Activated CD4-positive, alpha-beta T cell treated with anti-CD3 and anti-CD28 coated beads for 36 hours (primary cell): Measurements from ENCODE around the gene FARP1. TPM values are rescaled to one million over a fixed set of nuclear protein-coding genes. Genes with fewer than 3 reads are reported as not detected.

Source experiments
- ATAC-seq: fragments of 200-7000 bp; cut with Tn5 transposase; one replicate; pipeline ENCODE4 v1.10.0; 2021; ENCODE audit warnings: mild to moderate bottlenecking, moderate library complexity
- CTCF ChIA-PET: fragments of 350-600 bp; sonication (Branson Sonifier 250); formaldehyde crosslinking; loops from one replicate; lab custom pipeline; 2021; ENCODE audit warnings: antibody characterized with exemption; lab: Charles Lee
- POLR2A ChIA-PET: fragments of 350-600 bp; sonication (Branson Sonifier 250); formaldehyde crosslinking; loops from one replicate; lab custom pipeline; 2021; ENCODE audit warnings: antibody characterized with exemption, inconsistent platforms; lab: Charles Lee
- DNase-seq: peaks from one replicate; pipeline ENCODE4 v3.0.0-alpha.2; 2020
- H3K27ac Mint-ChIP-seq: one replicate; pipeline ENCODE4 v1.8.0; 2021; ENCODE audit warnings: mixed read lengths
- H3K27me3 Mint-ChIP-seq: one replicate; pipeline ENCODE4 v1.8.0; 2021; ENCODE audit warnings: mixed read lengths
- H3K36me3 Mint-ChIP-seq: one replicate; pipeline ENCODE4 v1.8.0; 2021; ENCODE audit warnings: low read depth, mixed read lengths
- H3K4me1 Mint-ChIP-seq: one replicate; pipeline ENCODE4 v1.8.0; 2021; ENCODE audit warnings: mixed read lengths
- H3K4me3 Mint-ChIP-seq: one replicate; pipeline ENCODE4 v1.8.0; 2021; ENCODE audit warnings: mild to moderate bottlenecking, moderate library complexity, mixed read lengths
- H3K9me3 Mint-ChIP-seq: one replicate; pipeline ENCODE4 v1.8.0; 2021; ENCODE audit warnings: low read depth, mixed read lengths
- intact Hi-C, 2 experiments: fragments of 100-400 bp; cut with DNase I in 1 of 2; cut with micrococcal nuclease in 1 of 2; formaldehyde crosslinking; loops; one replicate each; pipeline versions ENCODE4 v1.14.2 to v1.15.1; 2022 to 2024; cut with DNase I, micrococcal nuclease
- total RNA-seq, 2 experiments: library from RNA; stranded (reverse); gene quantifications; one replicate each; pipeline ENCODE4 v1.2.3, GENCODE V29; 2021

FARP1 gene
- total RNA-seq, 2 experiments from 2014 or later: 0.25 to 0.40 TPM

DNA sequence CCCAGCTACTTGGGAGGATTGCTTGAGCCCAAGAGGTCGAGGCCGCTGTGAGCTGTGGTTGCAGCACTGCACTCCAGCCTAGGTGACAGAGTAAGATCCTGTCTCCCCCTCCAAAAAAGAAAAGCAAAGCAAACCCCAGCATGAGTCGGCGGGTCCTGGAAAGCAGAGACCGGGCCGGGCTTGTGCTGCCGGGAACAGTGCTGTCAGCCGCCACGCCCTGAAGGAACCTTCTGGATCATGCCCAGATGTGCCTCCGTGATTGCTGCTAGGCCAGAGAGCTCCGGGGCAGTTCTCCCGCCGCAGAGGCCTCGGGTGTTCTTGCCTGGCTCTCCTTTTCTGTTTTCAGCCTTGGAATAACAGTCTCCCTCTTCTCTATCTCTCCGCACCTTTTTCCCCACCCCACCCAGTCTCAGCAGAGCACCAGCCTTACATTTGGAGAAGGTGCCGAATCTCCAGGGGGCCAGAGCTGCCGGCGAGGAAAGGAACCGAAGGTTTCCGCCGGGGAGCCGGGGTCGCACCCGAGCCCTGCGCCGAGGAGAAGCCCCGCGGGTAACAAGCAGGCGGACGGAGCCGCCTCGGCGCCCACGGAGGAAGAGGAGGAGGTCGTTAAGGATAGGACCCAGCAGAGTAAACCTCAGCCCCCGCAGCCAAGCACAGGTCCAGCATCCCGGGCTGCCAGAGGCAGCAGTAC, 252.1 kb downstream of the FARP1 start:
- H3K27me3 Mint-ChIP-seq: peaks cover 2% of the 10 kb centered on the region
- no peaks in the 10 kb centered on the region for H3K9me3 Mint-ChIP-seq
- H3K36me3 Mint-ChIP-seq: no peaks in the 10 kb centered on the region
- DNase-seq (no peak), ATAC-seq (no peak)
- no peak overlapping the region for H3K27ac Mint-ChIP-seq
- CTCF ChIA-PET: no interaction called here
- H3K4me3 Mint-ChIP-seq: no peak overlapping the region
- POLR2A ChIA-PET: no interaction called here
- no peaks in the 10 kb centered on the region for H3K4me1 Mint-ChIP-seq
- intact Hi-C loops: no loop called here

DNA sequence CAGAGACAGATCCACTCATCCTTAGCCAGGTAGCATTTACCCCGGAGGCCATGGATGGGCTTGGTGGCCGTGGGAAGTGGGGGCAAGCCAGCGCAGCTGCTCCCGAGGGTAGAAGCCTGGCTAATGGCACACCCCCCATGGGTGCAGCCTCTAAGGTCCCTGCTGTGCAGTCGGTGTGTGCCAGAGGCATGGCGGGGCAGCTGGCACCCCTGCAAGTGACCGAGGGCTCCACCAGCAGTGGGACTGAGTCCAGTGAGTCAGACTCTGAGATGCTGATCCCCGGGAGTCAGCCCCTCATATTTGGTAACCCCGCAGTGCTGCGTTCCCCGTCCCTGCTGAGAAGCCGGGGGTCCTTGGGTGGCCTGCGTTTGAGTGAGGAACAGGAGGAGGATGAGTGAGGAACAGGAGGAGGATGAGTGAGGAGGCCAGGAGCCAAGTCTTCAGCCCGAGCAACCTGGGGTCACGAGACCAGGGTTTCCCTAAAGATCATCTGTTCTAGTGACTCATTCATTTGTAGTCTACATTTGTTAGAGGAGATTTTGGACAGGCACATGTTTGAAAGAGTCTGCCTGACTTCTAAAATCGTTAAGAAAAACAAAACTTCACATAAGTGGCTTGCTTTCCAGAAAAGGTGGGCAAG, 253.3 kb downstream of the FARP1 start:
- ChIA-PET POLR2A (no interaction called here), CTCF (interaction anchor here (0.6 kb wide), 1 partner anchor 84 kb away, joined by 3 read pairs; no protein-coding TSS in a partner anchor)
- no peak for DNase-seq
- Mint-ChIP-seq H3K4me3 (no peak overlapping the region), H3K27me3 (no peaks in the 10 kb centered on the region), H3K36me3 (no peaks in the 10 kb centered on the region), H3K4me1 (no peaks in the 10 kb centered on the region), H3K9me3 (no peaks in the 10 kb centered on the region), H3K27ac (no peak overlapping the region)
- intact Hi-C loops: no loop called here
- ATAC-seq: no peak

DNA sequence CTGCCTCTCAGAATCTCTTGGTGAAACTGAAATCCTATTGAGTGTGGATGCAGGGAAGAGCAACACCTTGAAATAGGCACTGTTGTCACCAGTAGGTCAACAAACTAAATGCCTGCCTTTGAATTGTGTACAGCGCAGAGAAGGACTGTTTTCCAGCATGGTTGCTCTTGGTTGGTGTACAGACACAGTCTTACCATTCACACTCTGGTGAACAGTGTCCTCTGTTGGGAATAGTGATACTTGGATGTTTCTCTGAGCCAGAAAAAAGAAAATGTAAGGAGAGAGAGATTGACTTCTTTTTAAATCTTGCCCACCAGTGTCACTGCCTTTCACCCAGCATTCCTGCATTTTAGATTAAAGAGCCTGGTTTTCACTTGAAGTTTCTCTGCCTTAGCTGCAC, 254.3 kb downstream of the FARP1 start:
- CTCF ChIA-PET: interaction anchor here (0.6 kb wide), 1 partner anchor 83 kb away, joined by 3 read pairs; no protein-coding TSS in a partner anchor
- no peak overlapping the region for H3K4me3 Mint-ChIP-seq
- H3K36me3 Mint-ChIP-seq: no peaks in the 10 kb centered on the region
- no peaks in the 10 kb centered on the region for H3K27me3 Mint-ChIP-seq
- no peak for DNase-seq
- no peak overlapping the region for H3K27ac Mint-ChIP-seq
- no peaks in the 10 kb centered on the region for H3K4me1 Mint-ChIP-seq
- no peaks in the 10 kb centered on the region for H3K9me3 Mint-ChIP-seq
- no peak for ATAC-seq
- POLR2A ChIA-PET: no interaction called here
- intact Hi-C loops: no loop called here

DNA sequence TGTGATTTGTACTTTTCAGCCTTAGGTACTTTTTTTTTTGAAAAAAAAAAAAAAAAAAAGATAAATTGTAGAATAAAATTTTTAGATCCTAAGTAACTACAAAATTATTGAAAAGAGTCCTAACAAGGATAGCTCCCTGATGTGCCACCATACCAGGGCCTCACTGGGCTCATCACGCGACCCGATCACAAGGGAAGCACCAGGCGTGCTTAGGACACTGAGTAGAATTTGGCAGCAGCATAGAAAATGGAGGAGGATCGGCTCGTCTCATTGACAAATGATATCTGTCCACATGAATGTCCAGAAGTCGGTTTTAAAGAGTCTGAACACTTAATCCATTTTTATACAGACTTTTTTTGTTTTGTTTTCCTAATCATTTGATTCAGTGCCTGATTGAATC, 255.0 kb downstream of the FARP1 start:
- POLR2A ChIA-PET: no interaction called here
- Mint-ChIP-seq H3K27ac (no peak overlapping the region), H3K9me3 (no peaks in the 10 kb centered on the region), H3K36me3 (no peaks in the 10 kb centered on the region), H3K4me3 (no peak overlapping the region), H3K27me3 (no peaks in the 10 kb centered on the region), H3K4me1 (no peaks in the 10 kb centered on the region)
- ATAC-seq: no peak
- intact Hi-C loops: no loop called here
- CTCF ChIA-PET: interaction anchor here (0.7 kb wide), 1 partner anchor 298 kb away, joined by 4 read pairs; no protein-coding TSS in a partner anchor
- DNase-seq: no peak

DNA sequence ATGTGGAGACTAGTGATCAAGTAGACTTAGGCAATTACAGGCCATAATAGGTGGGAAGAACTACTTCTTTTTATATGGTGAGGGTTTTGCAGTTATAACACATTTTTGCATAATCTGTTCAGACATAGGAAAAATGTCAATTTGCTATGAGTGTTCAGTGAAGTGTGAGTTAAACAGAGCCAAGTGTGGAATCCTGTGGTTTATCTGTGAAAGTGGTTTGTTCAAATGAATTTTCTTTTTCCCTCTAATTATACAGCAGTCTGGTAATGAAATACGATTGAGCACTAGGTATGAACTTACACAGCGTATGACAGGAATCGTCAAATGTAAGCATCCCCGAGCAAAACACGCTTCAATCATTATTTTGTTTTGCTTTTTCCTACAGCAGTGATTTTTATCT, 255.7 kb downstream of the FARP1 start:
- CTCF ChIA-PET: interaction anchor here (1.2 kb wide), 1 partner anchor 254 kb away, joined by 3 read pairs; no protein-coding TSS in a partner anchor

DNA sequence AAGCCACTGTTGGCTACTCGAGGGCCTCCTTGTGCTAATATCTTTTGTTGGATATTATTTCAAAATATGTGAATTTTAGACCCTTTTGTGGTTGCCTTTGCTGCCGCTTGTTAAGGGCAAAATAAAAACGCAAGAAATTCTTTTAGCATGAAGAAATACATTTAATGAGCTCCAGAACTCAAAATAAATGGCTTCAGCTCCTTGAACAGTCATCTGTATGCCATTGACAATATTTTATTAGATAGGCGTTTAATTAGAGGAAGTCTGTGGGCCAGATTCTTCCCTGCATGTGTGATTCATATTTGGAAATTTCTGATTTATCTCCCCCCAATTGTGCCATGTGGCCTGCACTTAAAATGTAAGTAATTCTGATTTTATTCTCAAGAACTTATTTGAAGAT, 256.9 kb downstream of the FARP1 start:
- no peak for DNase-seq
- Mint-ChIP-seq H3K27ac (no peak overlapping the region), H3K4me1 (no peaks in the 10 kb centered on the region), H3K27me3 (no peaks in the 10 kb centered on the region), H3K36me3 (no peaks in the 10 kb centered on the region), H3K9me3 (no peaks in the 10 kb centered on the region), H3K4me3 (no peak overlapping the region)
- ATAC-seq: no peak
- POLR2A ChIA-PET: no interaction called here
- intact Hi-C loops: no loop called here
- CTCF ChIA-PET: interaction anchor here (0.6 to 1.5 kb wide), 4 partner anchors 13 to 253 kb away, joined by 3 read pairs; no protein-coding TSS in a partner anchor

More for the DNA sequence above, 255.7 kb downstream of the FARP1 start:
- Mint-ChIP-seq H3K36me3 (no peaks in the 10 kb centered on the region), H3K9me3 (no peaks in the 10 kb centered on the region), H3K4me1 (no peaks in the 10 kb centered on the region), H3K4me3 (no peak overlapping the region), H3K27me3 (no peaks in the 10 kb centered on the region), H3K27ac (no peak overlapping the region)
- DNase-seq (no peak), ATAC-seq (no peak)
- POLR2A ChIA-PET: interaction anchor here (0.6 kb wide), 1 partner anchor 141 kb away, joined by 4 read pairs; no protein-coding TSS in a partner anchor
- intact Hi-C loops: no loop called here

DNA sequence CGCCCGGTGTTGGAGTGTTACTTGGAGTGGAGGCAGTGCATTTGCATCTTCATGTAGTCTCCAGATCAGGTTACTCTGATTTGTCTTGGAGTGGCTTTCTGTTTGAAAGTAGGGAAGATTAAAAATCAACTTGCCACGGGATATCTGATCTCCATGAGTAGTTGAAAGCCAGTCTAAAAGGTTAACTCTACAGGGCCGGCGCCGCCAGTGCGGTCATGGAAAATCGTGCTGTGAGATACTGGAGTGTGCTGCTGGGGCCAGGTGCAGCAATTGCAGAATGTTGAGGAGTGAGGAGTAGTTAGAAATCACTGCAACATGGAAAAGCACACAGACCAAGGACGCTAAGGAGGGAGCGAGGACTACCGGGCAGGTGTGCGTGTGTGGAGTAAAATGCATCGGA, 259.0 kb downstream of the FARP1 start:
- Mint-ChIP-seq H3K4me3 (no peak overlapping the region), H3K4me1 (no peaks in the 10 kb centered on the region), H3K9me3 (no peaks in the 10 kb centered on the region), H3K36me3 (no peaks in the 10 kb centered on the region), H3K27ac (no peak overlapping the region), H3K27me3 (no peaks in the 10 kb centered on the region)
- CTCF ChIA-PET: interaction anchor here (0.6 kb wide), 1 partner anchor 37 kb away, joined by 3 read pairs; no protein-coding TSS in a partner anchor
- intact Hi-C loops: no loop called here
- no peak for DNase-seq
- POLR2A ChIA-PET: no interaction called here
- ATAC-seq: no peak

DNA sequence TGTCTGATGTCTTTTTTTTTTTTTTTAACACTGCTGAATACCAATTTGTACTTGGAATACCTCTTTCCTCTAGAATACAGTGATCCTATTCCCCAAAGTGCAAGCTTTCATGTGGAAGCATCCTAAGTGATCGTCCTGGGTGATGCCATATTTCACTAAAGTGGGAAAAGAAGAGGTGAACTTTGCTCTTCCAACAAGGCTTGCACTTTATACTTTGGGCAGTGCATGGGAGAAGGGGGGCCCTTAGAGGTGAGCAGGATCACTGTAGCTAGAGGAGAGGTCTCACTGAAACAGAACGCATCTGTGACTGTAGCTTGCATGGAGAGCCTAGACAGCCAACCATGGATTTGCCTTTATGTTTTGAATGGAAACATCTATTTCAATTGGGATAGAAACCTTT, 260.2 kb downstream of the FARP1 start:
- ChIA-PET POLR2A (no interaction called here), CTCF (interaction anchor here (0.5 to 1.1 kb wide), 2 partner anchors 12 to 270 kb away, joined by 3 read pairs; no protein-coding TSS in a partner anchor)
- no peak overlapping the region for H3K4me3 Mint-ChIP-seq
- ATAC-seq: no peak
- H3K4me1 Mint-ChIP-seq: no peaks in the 10 kb centered on the region
- no peaks in the 10 kb centered on the region for H3K27me3 Mint-ChIP-seq
- H3K27ac Mint-ChIP-seq: no peak overlapping the region
- no peaks in the 10 kb centered on the region for H3K9me3 Mint-ChIP-seq
- H3K36me3 Mint-ChIP-seq: no peaks in the 10 kb centered on the region
- intact Hi-C loops: no loop called here
- no peak for DNase-seq

DNA sequence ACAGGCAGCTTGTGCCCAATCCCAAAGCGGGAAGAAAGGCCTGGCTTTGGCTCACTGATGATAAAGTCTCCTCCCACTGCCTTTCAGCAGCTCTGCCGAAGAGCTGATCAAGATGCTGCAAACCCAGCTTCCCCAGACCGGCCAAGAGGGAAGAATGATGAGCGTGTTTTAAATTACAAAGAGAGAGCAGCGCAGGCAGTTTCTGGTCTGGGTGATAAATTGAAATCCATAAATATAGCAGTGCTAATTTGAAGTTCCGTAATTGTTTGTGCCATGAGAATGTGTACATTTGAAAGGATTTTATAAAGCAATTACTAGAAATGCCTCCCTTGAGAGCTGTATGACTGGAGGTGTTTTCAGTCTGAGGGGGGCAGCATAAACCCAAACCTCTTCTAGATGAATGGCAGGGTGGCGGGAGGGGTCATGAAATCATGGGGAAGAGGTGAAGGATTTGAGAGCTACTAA, 262.2 kb downstream of the FARP1 start:
- DNase-seq (no peak), ATAC-seq (no peak)
- Mint-ChIP-seq H3K9me3 (no peaks in the 10 kb centered on the region), H3K36me3 (no peaks in the 10 kb centered on the region), H3K27ac (no peak overlapping the region), H3K4me1 (no peaks in the 10 kb centered on the region), H3K27me3 (peaks cover 3% of the 10 kb centered on the region), H3K4me3 (no peak overlapping the region)
- ChIA-PET POLR2A (no interaction called here), CTCF (interaction anchor here (0.8 to 2.4 kb wide), 5 partner anchors 13 to 268 kb away, joined by 3 to 5 read pairs (median 5); no protein-coding TSS in a partner anchor)
- intact Hi-C loops: no loop called here

DNA sequence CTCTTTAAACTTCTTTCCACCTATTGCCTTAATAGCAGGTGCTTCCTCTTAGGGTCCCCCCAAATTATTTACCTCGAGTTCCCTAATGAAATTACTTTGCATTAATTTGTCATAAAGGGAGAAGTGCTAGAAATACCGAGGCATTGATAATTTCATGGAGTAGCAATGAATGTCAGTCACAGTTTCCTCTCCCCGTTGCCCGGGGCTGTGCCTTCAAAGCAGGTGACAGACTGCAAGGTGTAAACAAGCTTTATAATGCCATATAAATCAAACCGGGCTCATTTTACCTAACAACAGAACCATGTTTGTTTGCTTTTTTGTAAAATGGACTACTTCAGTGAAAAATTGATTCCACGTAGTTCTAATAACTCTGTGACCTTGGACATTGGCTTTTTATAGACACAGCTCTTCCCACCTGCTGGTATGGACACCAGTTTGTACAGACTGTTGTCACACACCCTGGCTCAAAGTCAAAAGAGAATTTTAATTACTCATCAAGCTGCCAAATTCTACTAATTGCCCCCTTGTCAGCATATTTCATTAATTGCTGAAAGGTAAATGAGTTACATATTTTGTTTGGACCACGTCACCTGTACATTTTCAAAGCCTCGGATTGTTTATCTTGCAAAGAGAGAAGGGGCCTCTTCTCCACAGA, 262.9 kb downstream of the FARP1 start:
- Mint-ChIP-seq H3K4me3 (no peak overlapping the region), H3K27ac (no peak overlapping the region), H3K36me3 (no peaks in the 10 kb centered on the region), H3K27me3 (peaks cover 3% of the 10 kb centered on the region), H3K4me1 (no peaks in the 10 kb centered on the region), H3K9me3 (no peaks in the 10 kb centered on the region)
- ATAC-seq (no peak), DNase-seq (no peak)
- ChIA-PET POLR2A (no interaction called here), CTCF (interaction anchor here (0.8 to 2.4 kb wide), 5 partner anchors 12 to 267 kb away, joined by 3 to 5 read pairs (median 5); no protein-coding TSS in a partner anchor)
- intact Hi-C loops: no loop called here

DNA sequence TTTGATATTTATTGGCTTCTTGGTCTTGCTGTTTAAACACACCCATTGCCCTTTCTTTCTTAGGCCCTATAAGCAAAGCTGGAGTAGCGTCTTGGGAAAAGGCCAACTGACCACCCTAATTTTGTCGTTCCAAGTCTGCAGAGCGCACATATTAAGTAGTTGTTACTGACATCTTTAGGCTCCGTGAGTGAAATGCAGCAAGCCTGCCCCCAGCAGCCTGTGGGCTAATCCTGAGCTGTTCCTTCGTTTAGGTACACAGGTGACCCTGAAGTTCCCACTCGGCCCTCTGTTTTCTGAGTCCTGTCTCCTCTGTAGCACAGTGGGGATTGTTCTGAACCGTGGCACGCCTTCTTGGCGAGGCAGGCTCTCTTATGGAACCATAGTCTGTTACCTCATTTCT, 263.5 kb downstream of the FARP1 start:
- ATAC-seq (no peak), DNase-seq (no peak)
- H3K4me3 Mint-ChIP-seq: no peak overlapping the region
- intact Hi-C loops: no loop called here
- POLR2A ChIA-PET: no interaction called here
- peaks cover 3% of the 10 kb centered on the region for H3K4me1 Mint-ChIP-seq
- CTCF ChIA-PET: interaction anchor here (1.0 to 2.4 kb wide), 3 partner anchors 16 to 267 kb away, joined by 5 read pairs; no protein-coding TSS in a partner anchor
- peaks cover 3% of the 10 kb centered on the region for H3K27me3 Mint-ChIP-seq
- no peaks in the 10 kb centered on the region for H3K9me3 Mint-ChIP-seq
- no peaks in the 10 kb centered on the region for H3K36me3 Mint-ChIP-seq
- no peak overlapping the region for H3K27ac Mint-ChIP-seq
